BLaER1 treated with 17β-estradiol and CSF1 and Interleukin-3, amounts not matched to agents 10 nM and 100 nM (cell line): ENCODE results near the gene ZNF574.
A peak's percentile ranks its signal among the peaks of the same experiment; 100 is the strongest.

Experiments used
- H3K27ac ChIP-seq, 11 experiments: shearing (Covaris generic); formaldehyde crosslinking; 2 replicates each; pipeline ENCODE4 v1.8.1; 2022
- H3K27me3 ChIP-seq, 11 experiments: shearing (Covaris generic); formaldehyde crosslinking; 2 replicates each; pipeline ENCODE4 v1.8.1; 2022
- H3K36me3 ChIP-seq, 11 experiments: shearing (Covaris generic); formaldehyde crosslinking; 2 replicates each; pipeline ENCODE4 v1.8.1; 2022
- H3K4me1 ChIP-seq, 10 experiments: shearing (Covaris generic); formaldehyde crosslinking; 2 replicates each; pipeline ENCODE4 v1.8.1; 2022
- H3K4me2 ChIP-seq, 11 experiments: shearing (Covaris generic); formaldehyde crosslinking; 2 replicates each; pipeline ENCODE4 v1.8.1; 2022
- H3K4me3 ChIP-seq, 10 experiments: shearing (Covaris generic); formaldehyde crosslinking; 2 replicates each; pipeline ENCODE4 v1.8.1; 2022
- H3K9ac ChIP-seq, 11 experiments: shearing (Covaris generic); formaldehyde crosslinking; 2 replicates each; pipeline ENCODE4 v1.8.1; 2022
- H3K9me3 ChIP-seq, 11 experiments: shearing (Covaris generic); formaldehyde crosslinking; replicated peaks in 1 of 11; 2 replicates each; pipeline ENCODE4 v1.8.1; 2022
- H4K20me1 ChIP-seq, 11 experiments: shearing (Covaris generic); formaldehyde crosslinking; 2 replicates each; pipeline ENCODE4 v1.8.1; 2022
- Cebpa-rat ChIP-seq, 11 experiments: shearing (Covaris generic); IDR thresholded peaks; 2 replicates each; pipeline ENCODE4 v1.8.1; 2022

The ZNF574 gene

GRCh38 chr19:42123765-42124164 lies 47.8 kb downstream of the ZNF574 start:
- Histone ChIP-seq H3K9ac (peak overlapping the region in 4 of 11 experiments; percentile 74 to 78 (median 75); a peak in 5 of 22 replicates), H3K4me1 (peaks cover 81 to 100% (median 91%) of the 10 kb centered on the region in 10 experiments), H4K20me1 (0 out of 22 replicates have a peak, but pooled peaks cover 0 to 4% (median 0%) of the 10 kb centered on the region in 11 experiments), H3K27me3 (no peaks in the 10 kb centered on the region), H3K4me3 (peak overlapping the region in 1 of 10 experiments; percentile 55; a peak in 1 of 20 replicates), H3K9me3 (peaks cover 0 to 14% (median 9%) of the 10 kb centered on the region in 11 experiments; a peak in 14 of 22 replicates), H3K27ac (peak overlapping the region in 9 of 11 experiments; percentile 81 to 92 (median 87); a peak in 17 of 22 replicates), H3K4me2 (peak overlapping the region; percentile 88 to 97 (median 95)), H3K36me3 (peaks cover 0 to 67% (median 0%) of the 10 kb centered on the region in 11 experiments; a peak in 9 of 22 replicates)
- no peak for TF ChIP-seq Cebpa-rat (IDR thresholded peaks at IDR 0.05)

- Histone ChIP-seq H3K27me3 (no peaks in the 10 kb centered on the region), H4K20me1 (0 out of 22 replicates have a peak, but pooled peaks cover 0 to 4% (median 0%) of the 10 kb centered on the region in 11 experiments), H3K4me3 (no peak overlapping the region), H3K27ac (no peak overlapping the region; a peak in 1 of 22 replicates), H3K36me3 (peaks cover 0 to 60% (median 0%) of the 10 kb centered on the region in 11 experiments; a peak in 8 of 22 replicates), H3K4me1 (peaks cover 84 to 100% (median 91%) of the 10 kb centered on the region in 10 experiments), H3K9me3 (peaks cover 0 to 14% (median 9%) of the 10 kb centered on the region in 11 experiments; a peak in 14 of 22 replicates), H3K9ac (no peak overlapping the region), H3K4me2 (peak overlapping the region in 7 of 11 experiments; percentile 88 to 96 (median 94); a peak in 13 of 22 replicates)
- TF ChIP-seq Cebpa-rat (IDR thresholded peaks at IDR 0.05) = no peak
Measured at GRCh38 chr19:42124386-42124901, 48.5 kb downstream of the ZNF574 start.

- H3K27ac ChIP-seq = peak overlapping the region in 1 of 11 experiments; percentile 21; a peak in 2 of 22 replicates
- peaks cover 0 to 49% (median 0%) of the 10 kb centered on the region in 11 experiments; a peak in 8 of 22 replicates for H3K36me3 ChIP-seq
- no peak overlapping the region for H3K4me3 ChIP-seq
- H3K4me2 ChIP-seq = peak overlapping the region in 10 of 11 experiments; percentile 7 to 98 (median 68); a peak in 14 of 22 replicates
- no peak for TF ChIP-seq Cebpa-rat (IDR thresholded peaks at IDR 0.05)
- 0 out of 22 replicates have a peak, but pooled peaks cover 0 to 4% (median 0%) of the 10 kb centered on the region in 11 experiments for H4K20me1 ChIP-seq
- H3K4me1 ChIP-seq = peaks cover 80 to 100% (median 89%) of the 10 kb centered on the region in 10 experiments
- no peaks in the 10 kb centered on the region for H3K27me3 ChIP-seq
- peaks cover 0 to 14% (median 9%) of the 10 kb centered on the region in 11 experiments; a peak in 14 of 22 replicates for H3K9me3 ChIP-seq
- peak overlapping the region in 1 of 11 experiments; percentile 47; a peak in 1 of 22 replicates for H3K9ac ChIP-seq
Measured at GRCh38 chr19:42125536-42125935, 49.6 kb downstream of the ZNF574 start.

- Histone ChIP-seq H3K9ac (peak overlapping the region in 4 of 11 experiments; percentile 19 to 79 (median 38); a peak in 6 of 22 replicates), H3K4me3 (peak overlapping the region in 3 of 10 experiments; percentile 10 to 84 (median 34); a peak in 3 of 20 replicates), H3K4me1 (peaks cover 70 to 100% (median 89%) of the 10 kb centered on the region in 10 experiments), H4K20me1 (0 out of 22 replicates have a peak, but pooled peaks cover 0 to 4% (median 0%) of the 10 kb centered on the region in 11 experiments), H3K4me2 (peak overlapping the region; percentile 7 to 98 (median 46); a peak in 20 of 22 replicates), H3K27me3 (no peaks in the 10 kb centered on the region), H3K36me3 (peaks cover 0 to 46% (median 0%) of the 10 kb centered on the region in 11 experiments; a peak in 8 of 22 replicates), H3K9me3 (peaks cover 0 to 14% (median 9%) of the 10 kb centered on the region in 11 experiments; a peak in 14 of 22 replicates), H3K27ac (peak overlapping the region in 7 of 11 experiments; percentile 5 to 89 (median 84); a peak in 10 of 22 replicates)
- no peak for TF ChIP-seq Cebpa-rat (IDR thresholded peaks at IDR 0.05)
Measured at GRCh38 chr19:42126574-42126973, 50.6 kb downstream of the ZNF574 start.

GRCh38 chr19:42129399-42130253 lies 53.7 kb downstream of the ZNF574 start:
- TF ChIP-seq Cebpa-rat (IDR thresholded peaks at IDR 0.05) = no peak
- peaks cover 59 to 100% (median 91%) of the 10 kb centered on the region in 10 experiments for H3K4me1 ChIP-seq
- peaks cover 0 to 27% (median 0%) of the 10 kb centered on the region in 11 experiments; a peak in 8 of 22 replicates for H3K36me3 ChIP-seq
- H3K9ac ChIP-seq = peak overlapping the region; percentile 51 to 85 (median 75); a peak in 21 of 22 replicates
- peak overlapping the region; percentile 60 to 89 (median 78); a peak in 21 of 22 replicates for H3K27ac ChIP-seq
- H3K9me3 ChIP-seq = peaks cover 0 to 11% (median 5%) of the 10 kb centered on the region in 11 experiments; a peak in 14 of 22 replicates
- peaks cover 0 to 11% (median 0%) of the 10 kb centered on the region in 11 experiments; a peak in 6 of 22 replicates for H4K20me1 ChIP-seq
- peak overlapping the region; percentile 37 to 84 (median 62) for H3K4me3 ChIP-seq
- peaks cover 0 to 7% (median 0%) of the 10 kb centered on the region in 11 experiments; a peak in 5 of 22 replicates for H3K27me3 ChIP-seq
- H3K4me2 ChIP-seq = peak overlapping the region; percentile 87 to 99 (median 98)

GRCh38 chr19:42130254-42130573 lies 54.2 kb downstream of the ZNF574 start:
- Histone ChIP-seq H3K9ac (peak overlapping the region; percentile 51 to 85 (median 75); a peak in 21 of 22 replicates), H3K36me3 (peaks cover 0 to 21% (median 0%) of the 10 kb centered on the region in 11 experiments; a peak in 6 of 22 replicates), H3K9me3 (peaks cover 0 to 5% (median 0%) of the 10 kb centered on the region in 11 experiments; a peak in 3 of 22 replicates), H4K20me1 (peaks cover 0 to 17% (median 0%) of the 10 kb centered on the region in 11 experiments; a peak in 9 of 22 replicates), H3K4me3 (peak overlapping the region; percentile 37 to 84 (median 62)), H3K27ac (peak overlapping the region; percentile 60 to 89 (median 78); a peak in 21 of 22 replicates), H3K4me1 (peaks cover 59 to 100% (median 97%) of the 10 kb centered on the region in 10 experiments), H3K4me2 (peak overlapping the region; percentile 87 to 99 (median 98)), H3K27me3 (peaks cover 0 to 11% (median 0%) of the 10 kb centered on the region in 11 experiments; a peak in 5 of 22 replicates)
- no peak for TF ChIP-seq Cebpa-rat (IDR thresholded peaks at IDR 0.05)
